Right kidney (tissue), 1 donor: Measurements from ENCODE around the gene NSUN7.
"Not testable (repeated sequence)": the region's sequence is repeated elsewhere in the genome, so short reads cannot be mapped to it uniquely, and the experiment has no call there.

Experiments
- DNase-seq: peaks from one replicate; pipeline ENCODE4 v3.0.0-alpha.2; 2016

Gene NSUN7

DNA sequence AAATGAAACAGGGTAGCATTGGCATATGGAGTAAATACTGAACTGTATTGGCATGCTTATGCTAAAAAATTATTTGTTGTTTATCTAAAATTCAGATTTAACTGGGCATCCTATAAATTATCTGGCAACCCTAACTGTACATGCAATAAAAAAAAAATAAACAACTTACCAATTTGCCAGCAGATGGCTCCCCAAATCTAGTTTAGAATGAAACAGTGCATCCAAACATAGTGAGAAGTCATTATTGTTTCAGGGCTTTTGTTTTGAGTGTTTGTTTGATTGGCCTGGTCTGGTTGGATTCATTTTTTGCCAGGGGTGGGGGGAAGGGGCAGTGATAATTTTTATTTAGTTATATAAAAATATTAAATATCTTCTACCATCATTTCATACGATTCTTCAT lies 12.8 kb upstream of the NSUN7 start:
- no peak for DNase-seq

DNA sequence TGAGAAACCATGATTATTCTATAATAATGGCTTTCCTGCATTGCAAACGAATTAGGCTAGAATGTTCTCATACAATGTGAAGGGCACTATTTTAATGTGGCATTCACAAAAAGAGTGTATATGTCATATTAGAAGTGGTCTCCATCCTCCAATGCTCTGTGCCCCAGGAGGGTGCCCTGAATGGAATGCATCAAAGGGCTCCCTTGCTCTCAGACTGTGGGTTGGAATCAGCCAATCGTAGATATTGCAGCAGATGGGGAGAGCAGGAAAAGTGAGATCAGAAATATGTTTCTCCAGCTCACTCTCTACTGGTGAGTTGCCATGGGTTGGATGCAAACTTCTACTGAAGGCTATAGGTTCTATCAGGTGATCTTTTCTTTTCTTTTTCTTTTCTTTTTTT lies 11.9 kb upstream of the NSUN7 start:
- no peak for DNase-seq

DNA sequence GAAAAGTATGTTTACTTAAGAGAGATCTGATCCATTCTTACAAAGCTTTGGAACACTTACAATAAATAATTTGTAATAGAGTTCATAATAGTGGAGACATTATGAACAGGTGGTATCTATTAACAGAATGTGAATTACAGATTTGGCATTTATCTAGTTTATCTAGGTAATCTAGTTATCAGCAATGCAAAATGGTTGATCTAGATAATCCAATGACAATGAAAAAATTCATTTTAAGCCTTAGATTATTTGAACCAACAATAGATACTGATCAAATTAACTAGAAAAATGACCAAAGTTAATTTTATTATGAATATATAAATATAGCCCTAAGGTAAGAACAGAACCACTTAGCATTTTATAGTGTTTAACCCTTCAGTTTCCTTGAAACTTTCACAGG lies 10.4 kb upstream of the NSUN7 start:
- no peak for DNase-seq

DNA sequence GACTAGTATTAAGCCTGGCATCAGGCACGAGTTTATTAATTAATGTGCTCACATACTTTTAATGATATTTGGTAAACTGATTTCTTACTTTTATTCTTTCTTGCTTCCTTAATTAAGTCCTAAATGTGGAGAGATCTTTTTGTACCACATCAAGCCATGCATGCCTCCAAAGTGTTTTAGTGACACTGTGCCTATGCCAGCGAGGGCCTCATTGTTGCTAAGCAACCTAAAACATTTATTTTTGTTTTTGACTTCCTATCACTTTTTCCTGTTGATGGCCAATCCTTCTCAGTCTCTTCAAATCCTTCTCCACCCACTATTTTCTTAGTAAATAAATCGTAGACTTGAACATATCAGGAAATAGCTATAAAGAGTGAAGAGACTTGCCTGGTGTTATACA lies 5.5 kb upstream of the NSUN7 start:
- no peak for DNase-seq

DNA sequence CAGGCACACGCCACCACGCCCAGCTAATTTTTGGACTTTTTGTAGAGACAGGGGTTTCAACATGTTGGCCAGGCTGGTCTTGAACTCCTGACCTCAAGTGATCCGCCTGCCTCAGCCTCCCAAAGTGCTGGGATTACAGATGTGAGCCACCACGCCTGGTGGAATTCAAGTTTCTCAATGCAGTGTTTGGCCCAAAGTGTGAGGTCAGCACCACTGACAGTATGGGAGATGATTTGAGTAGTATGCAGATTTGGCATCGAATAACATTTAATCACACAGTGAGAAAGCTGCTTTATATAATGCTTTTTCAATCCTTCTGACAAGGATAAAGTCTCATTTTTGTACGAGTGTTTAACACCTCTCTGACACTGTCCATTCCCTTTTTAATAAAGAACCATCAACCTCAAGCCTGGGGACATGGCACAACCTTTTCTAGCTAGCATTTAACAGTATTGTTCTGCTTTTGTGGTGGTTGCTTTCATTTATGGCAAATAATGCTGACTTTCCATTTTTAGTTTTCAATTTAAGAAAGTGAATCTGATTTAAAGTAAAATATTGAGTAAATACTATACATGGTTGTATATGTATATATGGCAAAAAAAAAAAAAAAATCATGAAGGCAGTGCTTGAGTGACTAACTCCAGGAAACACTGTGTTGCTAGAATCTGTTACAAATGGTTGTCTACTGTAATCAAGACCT lies 4.3 kb upstream of the NSUN7 start:
- no peak for DNase-seq

DNA sequence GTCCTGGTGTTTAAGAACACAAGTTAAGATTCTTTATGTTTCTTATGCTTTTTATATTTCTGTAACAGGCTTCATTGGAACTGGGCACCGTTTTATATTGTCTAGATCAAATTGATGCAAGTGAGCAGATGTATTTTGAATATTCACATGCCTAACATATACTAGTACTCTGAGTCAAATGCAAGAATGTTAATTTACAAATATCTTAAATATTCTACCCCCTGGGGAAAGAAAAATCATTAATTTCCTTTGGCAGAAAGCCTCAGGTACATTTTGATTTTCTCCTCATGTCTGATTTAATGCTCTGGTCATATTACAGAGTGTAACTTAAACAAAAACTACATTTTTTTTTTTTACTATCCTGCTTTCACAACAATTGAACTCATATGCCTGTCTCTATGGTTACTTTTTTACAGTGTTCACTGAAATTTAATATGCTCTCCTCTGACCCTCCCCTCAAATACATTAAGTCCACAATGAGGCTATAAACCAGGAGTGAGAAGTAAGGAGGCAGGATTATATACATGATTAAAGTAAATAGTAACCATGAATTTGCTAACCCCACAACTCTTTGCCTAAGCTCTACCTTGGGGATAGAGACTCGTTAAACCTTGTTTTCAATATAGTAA lies 2.4 kb upstream of the NSUN7 start:
- no peak for DNase-seq

DNA sequence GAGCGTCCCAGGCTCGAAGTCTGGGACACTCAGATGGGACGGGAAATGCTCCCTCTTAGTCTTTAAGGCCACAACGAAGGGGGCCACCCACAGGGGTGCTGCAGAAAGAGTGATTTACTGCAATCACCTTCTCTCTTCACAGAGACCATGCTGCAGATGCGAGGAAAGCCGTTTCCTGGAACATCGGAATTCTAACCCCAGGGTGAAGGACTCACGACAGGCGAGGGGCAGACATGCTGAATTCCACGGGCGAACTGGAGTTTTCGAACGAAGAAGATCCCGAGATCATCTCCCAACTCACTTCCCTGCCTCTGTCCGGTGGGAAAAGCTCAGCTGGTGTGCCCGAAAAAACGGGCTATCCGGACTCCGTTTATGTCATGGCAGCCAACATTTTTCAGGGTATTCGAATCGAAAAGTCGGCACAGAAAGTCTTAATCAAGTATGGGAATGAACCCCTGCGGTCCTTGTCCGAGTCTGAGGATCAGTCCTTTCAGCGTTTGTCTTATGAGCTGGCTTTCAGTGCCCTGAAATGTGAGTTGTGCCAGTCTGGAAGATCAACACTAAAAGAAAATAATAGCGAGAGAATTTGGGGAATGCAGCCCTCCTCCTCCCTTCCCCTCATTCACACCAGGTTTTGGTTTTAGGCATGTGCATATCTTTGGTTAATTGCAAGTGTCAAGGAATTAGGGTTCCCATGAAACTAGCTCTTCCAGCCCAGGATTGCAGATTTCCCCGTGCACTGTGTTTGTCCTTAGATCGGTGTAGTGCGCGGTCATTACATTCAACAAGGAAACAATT lies 905 bp downstream of the NSUN7 start:
- peak; percentile 74 for DNase-seq

DNA sequence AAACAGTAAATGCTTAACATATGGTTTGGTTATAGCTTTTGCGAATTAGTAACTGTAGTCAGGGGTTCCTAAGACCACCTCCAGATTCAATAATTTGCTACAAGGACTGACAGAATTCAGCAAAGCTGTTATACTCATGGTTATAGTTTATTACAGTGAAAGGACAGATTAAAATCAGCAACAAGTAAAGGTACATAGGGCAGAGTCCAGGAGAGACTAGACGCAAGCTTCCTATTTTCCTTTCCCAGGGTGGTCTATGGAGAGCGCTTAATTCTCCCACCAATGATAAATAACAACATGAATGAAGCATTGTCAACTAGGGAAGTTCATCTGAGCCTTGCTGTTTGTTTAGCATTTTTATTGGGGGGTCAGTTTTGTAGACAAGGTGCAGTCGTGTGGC lies 5.9 kb downstream of the NSUN7 start:
- DNase-seq = no peak

DNA sequence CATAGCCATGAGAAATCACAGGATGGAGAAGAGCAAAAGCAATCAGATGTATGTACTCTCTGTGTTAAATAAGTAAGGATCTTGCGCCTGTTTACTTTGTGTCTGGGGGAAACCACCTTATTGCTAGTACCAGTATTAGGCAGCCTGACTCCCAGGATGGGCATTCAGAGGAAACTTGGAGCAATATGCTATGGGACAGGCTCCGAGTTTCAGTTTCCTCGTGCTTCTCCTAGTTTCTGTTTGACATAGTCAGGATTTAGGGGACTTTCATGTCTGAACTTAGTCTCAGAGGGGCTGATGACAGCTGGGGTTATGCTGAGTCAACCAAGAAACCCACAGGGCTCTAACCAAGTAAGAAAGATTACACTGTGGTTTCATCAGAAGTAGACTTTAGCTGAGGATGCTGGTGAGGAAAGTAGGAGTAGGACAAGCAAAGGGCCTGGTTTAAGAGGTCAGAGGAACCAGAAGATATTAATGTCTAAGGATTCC lies 13.5 kb downstream of the NSUN7 start:
- DNase-seq = no peak

DNA sequence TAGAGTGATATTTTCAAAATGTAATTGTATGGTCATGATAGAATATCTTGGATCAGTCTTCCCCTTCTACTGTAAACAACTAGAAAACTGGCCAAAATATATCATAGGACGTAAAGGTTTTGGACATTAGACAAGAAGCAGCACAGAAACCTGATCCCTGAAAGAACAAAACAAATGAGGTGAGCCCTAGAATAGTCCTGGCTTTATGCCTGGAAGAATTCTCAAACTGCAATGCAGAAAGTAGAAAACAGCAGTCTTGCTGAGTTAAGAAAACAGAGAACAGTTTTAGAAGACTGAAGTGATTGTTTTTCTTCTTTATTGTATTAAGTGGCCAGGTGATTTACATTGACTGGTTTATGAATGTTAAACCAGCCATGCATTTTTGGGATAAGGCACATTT lies 19.5 kb downstream of the NSUN7 start:
- DNase-seq = no peak

DNA sequence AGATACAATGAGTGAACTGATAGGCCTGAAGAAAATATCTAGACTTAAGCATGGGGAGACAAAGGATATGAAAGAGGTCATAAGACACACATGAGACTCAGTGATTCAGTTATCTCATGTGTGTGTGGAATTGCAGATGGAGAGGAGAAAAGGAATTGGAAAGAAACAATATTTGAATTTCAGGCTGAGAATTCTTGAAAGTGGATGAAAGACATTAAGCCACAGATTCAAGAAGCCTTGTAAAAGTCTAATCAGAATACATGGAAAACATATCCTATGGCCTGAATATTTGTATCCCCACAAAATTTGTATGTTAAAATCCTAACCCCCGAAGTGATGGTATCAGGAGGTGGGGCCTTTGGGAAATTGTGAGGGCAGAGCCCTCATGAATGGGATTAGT lies 28.3 kb downstream of the NSUN7 start:
- no peak for DNase-seq

DNA sequence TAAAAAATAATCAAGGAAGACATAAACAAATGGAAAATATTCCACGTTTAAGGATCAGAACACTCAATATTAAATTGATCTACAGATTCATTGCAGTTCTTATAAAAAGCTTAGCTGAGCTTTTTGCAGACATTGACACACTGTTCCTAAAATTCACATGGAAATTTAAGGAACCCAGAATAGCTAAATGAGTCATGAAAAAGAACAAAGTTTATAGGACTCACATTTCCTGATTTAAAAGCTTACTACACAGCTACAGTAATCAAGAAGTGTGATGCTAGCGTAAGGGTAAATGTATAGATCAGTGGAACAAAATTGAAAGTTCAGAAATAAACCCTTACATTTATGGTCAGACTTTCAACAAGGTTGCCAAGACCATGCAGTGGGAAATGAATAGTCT lies 33.1 kb downstream of the NSUN7 start:
- DNase-seq = no peak

DNA sequence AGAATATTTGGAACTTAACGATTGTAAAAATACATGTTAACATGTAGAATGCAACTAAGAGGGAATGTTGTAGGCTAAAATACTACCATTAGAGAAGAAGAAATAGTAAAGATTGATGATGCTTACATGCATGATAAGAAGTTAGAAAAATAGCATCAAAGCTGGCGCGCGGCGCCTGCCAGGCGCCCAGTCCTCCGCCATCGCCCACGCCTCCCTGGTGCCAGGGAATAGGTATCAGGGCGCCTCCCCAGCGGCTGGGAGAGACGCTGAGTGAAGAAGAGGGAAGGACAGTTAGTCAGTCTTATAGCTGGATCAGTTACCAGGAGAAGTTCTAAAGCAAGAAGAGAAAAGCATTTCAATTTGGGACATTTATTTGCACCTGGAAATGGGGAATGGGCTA lies 36.0 kb downstream of the NSUN7 start:
- no peak for DNase-seq

DNA sequence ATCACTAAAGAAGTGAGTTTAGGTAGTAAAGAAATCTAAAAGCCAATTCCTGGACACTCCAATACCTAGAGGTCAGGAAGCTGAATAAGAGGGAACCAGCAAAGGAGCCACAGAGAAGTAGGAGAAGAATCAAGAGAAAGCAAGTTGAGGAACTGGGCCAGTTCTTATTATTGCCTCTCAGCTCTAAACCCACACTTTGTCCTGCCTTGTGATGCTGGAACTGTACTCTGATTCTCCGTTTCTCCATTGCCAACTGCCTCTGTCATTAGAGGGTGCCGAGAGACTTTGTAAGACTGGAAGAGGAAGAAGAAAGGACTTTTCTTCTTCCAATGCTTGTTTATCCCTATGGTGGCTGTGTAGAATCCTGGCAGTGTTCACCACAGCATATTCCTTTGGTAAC lies 38.6 kb downstream of the NSUN7 start:
- no peak for DNase-seq

DNA sequence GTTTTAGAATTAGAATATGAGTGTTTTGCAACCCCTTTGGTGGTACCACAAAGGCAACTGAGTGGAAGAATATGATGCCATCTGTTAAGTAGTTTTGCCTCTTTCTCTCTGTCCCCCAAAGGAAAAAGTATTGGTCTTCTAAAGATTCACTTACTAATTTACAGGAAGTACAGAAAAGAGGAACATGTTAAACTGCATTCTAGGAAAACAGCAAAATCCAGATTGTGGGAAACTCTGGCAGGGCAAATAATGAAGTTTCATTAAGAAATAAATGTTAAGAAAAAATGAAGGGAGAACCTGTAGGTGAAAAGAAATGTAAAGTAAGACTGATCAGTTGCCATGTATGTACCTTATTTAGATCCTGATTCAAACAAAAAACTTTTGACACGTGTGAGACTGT lies 39.3 kb downstream of the NSUN7 start:
- no peak for DNase-seq

DNA sequence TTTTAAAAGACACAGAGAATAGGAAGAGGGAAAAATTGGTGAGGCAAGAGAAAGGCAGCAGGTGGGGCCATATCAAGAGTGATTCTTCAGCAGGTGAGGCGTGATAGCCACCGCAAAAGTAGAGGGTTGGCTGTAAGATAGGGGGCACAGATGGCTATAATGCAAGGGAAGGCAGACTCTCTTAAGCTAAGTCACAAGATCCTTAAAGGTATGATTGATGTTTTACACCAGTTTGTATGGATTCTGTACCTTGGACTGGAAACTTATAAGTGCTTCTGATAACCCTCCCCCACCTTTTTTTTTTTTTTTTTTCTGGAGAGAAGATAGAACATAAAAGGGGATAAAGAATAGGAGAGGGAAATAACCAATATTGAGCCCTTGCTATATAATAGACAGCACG lies 40.0 kb downstream of the NSUN7 start:
- DNase-seq = no peak

DNA sequence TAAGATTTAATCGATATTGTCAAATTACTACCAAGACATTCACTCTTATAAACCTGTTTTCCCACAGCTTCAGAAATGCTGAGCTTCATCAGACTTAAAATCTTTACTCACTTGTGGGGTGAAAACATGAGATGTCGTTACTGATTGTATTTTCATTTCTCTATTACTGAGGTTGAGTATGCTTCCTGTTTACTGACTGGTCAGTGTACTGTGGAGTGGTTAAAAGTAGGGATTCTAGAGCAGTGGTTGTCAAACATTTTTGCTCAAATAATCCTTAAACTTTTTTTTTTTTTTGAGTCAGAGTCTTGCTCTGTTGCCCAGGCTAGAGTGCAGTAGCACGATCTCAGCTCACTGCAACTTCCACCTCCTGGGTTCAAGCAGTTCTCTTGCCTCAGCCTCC lies 50.3 kb downstream of the NSUN7 start:
- no peak for DNase-seq

DNA sequence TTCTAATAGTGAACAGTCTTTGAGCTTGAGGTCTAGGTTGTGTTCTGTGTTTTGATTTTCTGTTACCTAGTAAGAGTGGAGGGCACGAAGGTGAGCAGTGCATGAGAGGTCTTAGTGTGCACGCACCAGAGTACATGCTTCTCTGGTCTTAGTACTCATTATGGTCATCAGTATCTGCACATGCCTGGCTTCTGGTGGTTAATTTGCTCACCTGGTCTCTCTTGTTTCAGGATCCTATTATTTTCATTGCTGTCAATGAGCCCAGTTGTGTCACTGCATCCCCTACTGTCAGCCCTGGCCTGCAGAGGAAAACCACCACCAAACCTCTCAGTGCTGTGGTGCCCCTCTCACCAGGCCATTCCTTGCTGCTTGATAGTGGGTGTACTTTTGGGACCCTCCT lies 54.8 kb downstream of the NSUN7 start:
- no peak for DNase-seq

DNA sequence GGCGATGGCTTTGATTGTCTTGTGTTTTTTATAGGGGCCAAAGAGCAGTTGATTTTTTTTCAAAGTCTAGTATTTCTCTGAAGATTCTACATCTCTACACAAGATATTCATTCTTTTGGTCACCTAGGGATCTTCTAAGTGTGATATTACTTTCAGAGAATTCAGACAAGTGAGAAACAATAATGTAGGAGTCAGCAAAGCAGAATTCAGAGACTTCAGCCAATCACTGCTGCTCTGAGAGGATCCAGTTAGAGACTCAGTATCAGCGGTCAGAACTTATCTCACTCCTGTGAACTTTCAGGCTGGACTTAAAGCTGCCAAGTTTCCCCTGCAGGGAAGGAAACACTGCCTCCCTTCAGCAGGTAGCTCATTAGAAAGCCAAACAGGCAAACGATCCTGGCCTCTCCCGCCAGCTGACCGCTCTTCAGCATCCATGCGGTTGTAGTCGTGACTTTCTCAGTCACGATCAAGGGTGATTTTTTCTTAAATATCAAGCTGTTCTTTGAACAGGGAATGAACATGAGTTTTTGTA lies 59.2 kb downstream of the NSUN7 start:
- no peak for DNase-seq

DNA sequence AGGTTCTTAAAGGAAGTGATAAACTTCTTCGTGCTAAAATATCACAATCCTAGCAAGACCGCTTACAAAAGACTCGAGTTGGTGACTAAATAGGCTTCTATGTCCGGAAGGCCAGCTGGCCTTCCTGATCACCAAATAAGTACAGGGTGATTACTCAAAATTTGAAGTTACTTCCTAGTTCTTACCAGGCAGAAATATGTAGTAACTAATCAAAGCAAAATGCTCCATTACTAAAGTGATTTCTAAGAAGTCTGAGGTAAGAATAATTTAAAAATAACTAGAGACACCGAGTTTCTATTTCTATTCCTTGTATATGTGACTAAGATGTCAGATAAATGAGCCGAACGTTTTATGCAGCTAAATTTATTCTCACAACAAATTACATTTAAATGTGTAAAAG lies 62.2 kb downstream of the NSUN7 start:
- DNase-seq = no peak

DNA sequence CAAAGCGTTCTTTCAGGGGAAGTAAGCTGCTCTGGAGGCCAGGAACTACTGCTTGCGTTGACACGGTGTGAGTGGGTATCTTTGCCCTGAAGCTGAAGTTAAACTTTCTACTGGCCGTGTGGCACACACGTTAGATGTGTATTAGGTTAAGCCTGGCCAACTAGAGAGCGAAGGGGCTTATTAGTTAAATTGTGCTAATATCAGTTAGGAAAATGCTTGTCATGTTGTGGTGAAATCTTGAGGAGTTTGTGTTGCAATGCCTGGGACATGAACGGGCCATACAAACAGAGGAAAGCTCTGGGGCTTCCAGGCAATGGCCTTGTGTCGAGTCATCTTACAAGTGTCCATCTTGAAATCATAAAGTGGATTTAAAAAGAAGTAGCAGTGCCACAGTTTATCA lies 62.6 kb downstream of the NSUN7 start:
- DNase-seq = no peak

DNA sequence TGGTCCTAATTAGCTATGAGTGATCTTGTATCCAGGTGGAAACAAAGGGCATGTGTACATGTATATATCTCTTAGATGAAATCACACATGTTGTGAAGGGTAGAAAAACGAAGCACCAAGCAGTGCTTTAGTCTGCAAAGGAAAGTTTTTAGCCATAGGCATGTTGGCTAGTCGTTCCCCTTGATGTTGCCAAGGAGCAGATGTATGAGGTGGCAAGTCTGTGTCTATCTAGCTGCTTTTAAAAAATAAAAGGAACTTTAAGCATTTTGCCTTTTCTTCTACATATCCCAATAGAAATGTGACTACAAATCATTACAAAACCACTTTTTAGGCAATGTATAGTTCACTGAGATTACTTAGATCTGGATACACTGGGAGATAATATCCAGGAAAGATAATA lies 63.1 kb downstream of the NSUN7 start:
- DNase-seq = no peak

DNA sequence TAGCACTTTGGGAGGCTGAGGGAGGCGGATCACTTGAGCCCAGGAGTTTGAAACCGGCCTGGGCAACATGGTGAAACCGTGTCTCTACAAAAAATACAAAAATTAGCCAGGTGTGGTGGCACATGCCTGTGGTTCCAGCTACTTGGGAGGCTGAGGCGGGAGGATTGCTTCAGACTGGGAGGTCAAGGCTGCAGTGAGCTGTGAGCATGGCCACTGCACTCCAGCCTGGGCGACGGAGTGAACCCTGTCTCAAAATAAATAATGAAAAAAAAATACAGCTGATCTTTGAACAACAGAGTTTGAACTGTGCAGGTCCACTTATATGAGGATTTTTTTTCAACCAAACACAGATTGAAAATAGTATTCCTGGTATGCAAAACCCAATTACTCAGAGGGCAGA lies 67.4 kb downstream of the NSUN7 start:
- DNase-seq = not testable (repeated sequence)
